Activated CD4-positive, alpha-beta T cell treated with anti-CD3 and anti-CD28 coated beads, Interleukin-10, Interleukin-2, amounts not matched to agents 100 ng/mL and 50 ng/mL, durations not matched to agents 16 hours and 8 hours (primary cell): ENCODE data around the gene DPP7.
"Not testable (repeated sequence)": the region's sequence is repeated elsewhere in the genome, so short reads cannot be mapped to it uniquely, and the experiment has no call there.

ENCODE experiments used
- DNase-seq: peaks from one replicate; pipeline ENCODE4 v3.0.0-alpha.2; 2020

The DPP7 gene

DNA sequence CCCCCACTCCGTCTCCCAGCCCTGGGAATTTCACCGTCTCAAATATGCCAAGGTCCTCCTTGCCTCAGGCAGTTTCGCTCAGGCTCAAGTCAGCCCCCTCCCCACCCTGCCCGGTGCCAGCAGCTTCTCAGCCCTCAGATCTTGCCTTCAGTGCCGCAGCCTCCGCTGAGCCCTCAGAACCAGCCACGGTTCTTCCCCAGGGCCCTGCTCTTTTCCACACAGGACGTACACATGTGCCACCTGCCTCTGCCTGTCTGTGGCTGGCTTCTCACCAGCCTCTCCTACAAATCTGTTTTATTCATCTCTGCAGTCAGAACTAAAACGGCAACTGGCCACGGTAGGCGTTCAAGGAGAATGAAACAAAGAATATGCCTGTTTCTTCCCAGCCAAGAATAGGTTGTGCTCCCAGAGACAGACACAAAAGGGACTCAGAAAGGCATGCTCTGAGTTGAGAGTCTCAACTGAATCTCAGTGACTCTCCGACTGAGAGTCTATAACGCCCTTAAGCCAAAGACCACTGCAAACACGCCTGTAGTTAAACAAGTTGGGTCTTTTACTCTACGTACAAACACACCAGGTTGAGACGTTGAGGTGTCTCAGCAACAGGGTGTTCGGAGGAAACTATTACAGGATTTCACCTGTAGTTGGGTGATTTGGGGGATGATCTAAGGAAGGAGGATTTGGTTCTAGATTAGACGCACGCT, 13.8 kb upstream of the DPP7 start:
- DNase-seq: peak; percentile 54

DNA sequence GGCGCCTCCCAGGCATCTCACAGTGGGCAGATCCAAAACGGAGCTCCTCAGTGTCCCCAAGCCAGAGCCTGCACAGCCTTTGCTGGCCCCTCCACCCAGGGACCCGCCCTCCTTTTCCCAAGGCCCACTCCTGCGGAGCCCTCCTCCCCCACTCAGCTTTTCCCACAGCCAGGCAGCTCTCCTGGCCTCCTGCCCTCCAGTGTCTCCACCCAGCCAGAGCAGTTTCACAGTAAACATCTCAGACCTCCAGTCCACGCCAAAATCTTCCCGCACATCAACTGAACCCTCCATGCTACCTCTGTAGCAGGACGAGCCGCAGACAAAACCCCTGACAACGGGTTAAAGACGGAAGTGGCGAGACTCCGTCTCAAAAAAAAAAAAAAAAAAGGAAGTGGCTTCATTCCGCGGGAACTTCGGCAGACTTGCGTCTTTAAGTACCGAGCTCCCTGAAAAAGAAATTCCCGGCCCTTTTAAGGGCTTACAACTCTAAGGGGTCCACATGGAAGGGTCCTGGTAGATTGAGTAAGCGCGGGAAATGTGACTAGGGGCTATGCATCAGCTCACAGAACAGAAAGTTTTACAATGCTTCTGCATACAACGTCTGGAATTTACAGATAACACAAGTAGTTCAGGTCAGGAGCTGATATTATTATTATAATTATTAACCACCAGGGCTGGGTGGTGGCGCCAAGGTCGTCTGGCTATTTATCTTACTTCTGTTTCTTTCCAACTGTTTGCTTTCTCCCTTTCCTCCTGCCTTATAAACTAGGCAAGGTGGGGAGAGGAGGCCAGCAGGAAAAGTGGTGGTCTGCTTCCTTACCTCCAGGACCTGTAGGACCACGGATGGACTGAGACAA, 13.0 kb upstream of the DPP7 start:
- peak; percentile 59 for DNase-seq

DNA sequence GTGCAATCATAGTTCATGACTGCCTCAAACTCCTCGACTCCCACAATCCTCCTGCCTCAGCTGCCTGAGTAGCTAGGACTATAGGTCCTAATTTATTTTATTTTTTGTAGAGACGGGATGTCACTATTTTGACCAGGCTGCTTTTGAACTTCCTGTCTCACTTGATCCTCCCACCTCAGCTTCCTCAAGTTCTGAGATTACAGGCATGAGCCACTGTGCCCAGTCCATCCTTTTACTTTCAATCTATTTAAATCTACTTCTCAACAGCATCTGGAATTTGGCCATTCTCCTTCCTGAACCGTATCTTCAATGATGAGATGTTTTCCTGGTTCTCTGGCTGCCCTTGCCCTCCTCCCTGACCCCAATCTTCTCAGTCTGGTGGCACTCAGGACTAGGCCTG, 12.3 kb upstream of the DPP7 start:
- DNase-seq: no peak

DNA sequence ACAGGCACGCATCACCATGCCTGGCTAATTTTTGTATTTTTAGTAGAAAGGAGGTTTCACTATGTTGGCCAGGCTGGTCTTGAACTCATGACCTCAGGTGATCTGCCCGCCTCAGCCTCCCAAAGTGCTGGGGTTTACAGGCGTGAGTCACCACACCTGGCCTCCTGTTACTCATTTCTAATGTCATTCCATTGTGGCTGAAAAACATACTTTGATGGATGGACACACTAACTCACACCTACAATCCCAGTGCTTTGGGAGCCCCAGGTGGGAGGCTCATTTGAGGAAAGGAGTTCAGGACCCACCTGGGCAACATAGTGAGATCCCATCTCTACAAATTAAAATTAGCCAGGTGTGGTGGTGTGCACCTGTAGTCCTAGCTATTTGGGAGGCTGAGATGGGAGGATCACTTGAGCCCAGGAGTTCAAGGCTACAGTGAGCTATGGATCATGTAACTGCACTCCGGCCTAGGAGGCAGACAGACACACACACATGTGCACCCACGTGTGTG, 9.5 kb upstream of the DPP7 start:
- not testable (repeated sequence) for DNase-seq

DNA sequence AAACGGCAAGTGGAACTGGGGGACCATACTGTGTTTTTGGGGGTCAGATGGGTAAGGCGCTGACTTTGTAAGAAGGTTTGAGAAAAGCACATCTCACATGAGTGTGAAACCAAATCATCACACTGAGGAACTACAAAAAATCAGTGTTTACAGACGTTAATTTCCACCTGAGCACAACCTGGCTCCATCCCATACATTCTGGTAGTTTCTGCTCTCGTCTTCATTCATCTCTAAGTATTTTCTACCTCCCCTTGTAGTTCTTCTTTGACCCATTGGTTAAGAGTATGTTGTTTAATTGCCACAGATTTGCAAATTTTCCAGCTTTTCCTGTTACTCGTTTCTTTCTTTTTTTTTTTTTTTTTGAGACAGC, 8.9 kb upstream of the DPP7 start:
- no peak for DNase-seq

DNA sequence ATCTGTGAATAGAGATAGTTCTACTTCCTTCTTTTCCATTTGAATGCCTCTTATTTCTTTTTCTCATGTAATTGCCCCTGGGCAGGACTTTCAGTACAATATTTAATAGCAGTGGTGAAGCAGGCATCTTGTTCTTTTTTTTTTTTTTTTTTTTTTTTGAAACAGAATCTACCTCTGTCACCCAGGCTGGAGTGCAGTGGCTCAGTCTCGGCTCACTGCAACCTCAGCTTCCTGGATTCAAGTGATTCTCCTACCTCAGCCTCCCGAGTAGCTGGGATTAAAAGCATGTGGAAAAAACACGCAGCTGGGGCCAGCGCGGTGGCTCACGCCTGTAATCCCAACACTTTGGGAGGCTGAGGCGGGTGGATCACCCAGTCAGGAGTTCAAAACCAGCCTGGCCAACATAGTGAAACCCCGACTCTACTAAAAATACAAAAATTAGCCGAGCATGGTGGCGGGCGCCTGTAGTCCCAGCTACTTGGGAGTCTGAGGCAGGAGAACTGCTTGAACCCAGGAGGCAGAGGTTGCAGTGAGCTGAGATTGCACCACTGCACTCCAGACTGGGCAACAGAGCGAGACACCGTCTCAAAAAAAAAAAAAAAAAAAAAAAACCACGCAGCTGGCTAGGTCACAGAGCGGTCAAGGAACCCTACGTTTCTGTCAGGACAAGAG, 8.4 kb upstream of the DPP7 start:
- not testable (repeated sequence) for DNase-seq

DNA sequence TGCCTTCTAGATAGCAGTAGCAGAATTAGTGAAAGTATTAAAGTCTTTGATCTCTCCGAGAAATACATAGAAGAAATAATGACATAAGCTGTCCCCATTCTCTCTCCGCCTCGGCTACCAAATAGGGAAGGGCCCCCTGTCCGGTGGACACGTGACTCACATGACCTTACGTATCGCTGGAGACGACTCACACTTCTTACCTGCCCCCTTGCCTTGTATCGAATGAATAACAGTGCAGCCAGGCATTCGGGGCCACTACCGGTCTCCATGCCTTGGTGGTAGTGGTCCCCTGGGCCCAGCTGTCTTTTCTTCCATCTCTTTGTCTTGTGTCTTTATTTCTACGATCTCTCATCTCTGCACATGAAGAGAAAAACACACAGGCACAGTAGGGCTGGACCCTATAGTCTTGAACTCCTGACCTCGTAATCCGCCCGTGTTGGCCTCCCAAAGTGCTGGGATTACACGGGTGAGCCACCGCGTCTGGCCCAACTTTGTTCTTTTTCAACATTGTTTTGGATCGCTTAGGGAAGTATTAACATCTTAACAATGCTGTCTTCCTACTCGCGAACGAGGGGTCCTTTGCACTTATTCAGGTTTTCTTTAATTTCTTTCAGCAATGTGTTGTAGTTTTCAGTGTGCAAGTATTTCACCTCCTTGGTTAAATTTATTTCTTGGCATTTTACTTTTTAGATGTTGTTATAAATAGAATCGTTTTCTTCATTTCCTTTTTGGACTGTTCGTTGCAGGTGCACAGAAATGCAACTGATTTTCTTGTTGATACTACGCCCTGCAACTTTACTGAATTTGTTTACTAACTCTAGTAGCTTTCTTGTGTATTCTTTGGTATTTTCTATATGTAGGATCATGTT, 7.6 kb upstream of the DPP7 start:
- DNase-seq: not testable (repeated sequence)

DNA sequence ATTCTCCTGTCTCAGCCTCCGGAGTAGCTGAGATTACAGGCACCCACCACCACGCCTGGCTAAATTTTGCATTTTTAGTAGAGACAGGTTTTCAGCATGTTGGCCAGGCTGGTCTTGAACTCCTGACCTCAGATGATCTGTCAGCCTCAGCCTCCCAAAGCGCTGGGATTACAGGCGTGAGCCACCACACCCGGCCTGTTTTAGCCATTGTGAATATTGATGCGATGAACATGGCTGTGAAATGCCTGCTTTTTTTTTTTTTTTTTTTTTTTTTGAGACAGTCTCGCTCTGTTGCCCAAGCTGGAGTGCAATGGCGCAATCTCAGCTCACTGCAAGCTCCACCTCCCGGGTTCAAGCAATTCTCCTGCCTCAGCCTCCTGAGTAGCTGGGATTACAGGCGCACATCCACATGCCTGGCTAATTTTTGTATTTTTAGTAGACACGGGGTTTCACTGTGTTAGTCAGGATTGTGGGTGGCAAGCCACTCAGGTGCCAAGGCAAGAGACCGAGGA, 3.6 kb upstream of the DPP7 start:
- DNase-seq: not testable (repeated sequence)

DNA sequence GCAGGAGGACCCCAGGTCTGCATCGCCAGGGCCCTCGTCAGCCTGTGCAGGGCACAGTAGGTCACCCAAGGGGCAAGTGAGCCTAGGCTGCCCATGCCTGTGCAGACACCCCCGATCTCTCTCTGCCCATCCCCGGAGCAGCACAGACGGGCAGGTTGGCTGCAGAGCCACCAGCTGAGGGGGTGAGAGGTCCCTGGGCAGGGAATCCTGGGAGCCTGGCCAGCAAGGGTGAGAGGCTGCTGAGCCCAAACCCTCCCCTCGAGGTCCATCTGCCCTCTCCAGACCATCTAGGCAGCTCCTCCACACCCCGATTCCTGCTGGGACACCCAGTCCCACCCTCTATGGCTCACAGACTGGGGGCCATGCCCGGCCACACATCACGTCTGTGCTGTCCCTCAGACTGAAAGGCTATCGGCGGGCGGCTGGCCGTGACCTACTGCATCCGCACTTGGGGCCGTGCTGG, 2.8 kb upstream of the DPP7 start:
- no peak for DNase-seq

DNA sequence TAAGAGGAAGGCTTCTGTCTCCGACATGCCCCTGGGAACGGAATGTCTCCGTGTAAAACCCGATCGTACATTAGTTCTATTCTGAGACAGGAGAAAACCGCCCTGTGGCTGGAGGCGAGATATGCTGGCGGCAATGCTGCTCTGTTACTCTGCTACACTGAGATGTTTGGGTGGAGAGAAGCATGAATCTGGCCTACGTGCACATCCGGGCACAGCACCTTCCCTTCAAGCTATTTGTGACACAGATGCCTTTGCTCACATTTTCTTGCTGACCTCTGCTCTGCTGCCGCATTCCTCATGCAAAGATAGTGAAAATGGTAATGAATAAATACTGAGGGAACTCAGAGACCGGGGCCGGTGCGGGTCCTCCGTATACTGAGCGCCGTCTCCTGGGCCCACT, 2.2 kb upstream of the DPP7 start:
- DNase-seq: no peak

DNA sequence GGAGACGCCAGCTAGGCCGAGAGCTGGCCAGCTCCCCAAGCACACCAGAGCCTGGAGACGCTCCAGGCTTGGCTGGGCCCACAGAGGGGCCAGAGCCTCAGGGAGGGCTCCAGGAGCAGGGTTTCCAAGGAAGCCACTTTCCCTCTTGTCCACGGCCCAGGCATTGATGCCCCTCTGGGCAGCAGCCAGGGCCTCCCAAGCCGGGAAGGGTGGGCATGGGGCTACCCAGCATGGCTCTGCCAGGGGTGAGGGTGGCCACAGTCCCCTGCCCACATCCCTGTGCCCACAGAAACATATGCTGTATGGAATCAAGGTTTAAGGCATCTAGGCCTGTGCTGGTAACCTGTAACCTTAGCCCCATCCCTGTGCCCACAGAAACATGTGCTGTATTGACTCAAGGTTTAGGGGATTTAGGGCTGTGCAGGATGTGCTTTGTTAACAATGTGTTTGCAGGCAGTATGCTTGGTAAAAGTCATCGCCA, 1.5 kb upstream of the DPP7 start:
- DNase-seq: no peak

DNA sequence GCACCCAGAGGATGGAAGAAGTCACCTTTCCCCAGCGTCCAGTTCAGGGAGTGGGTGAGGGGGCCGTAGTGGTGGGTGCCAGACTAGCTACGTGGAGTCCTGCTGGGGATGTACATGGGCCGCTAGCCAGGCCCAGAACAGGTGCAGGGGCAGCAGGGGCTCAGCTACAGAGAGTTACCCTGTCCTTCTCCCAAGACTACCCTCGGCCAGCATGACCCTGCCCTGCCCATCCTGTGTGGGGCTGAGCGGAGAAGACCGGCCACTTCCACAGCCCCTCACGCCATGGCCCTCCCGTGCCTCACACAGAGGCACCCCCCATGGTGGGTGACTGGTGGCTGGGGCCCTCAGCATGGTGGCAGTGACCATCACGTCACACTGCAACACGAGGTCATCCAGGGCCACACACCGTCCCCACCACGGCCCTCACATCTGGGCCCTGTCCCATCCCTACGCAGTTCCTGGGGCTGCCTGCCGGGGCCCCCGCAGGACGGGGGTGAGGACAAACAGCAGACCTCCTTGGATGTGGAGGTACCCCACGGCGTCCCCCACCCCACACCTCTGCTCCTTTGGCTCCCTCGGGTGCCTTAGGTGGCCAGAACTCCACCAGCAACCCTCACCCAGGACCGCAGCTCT, 977 bp upstream of the DPP7 start:
- DNase-seq: no peak

DNA sequence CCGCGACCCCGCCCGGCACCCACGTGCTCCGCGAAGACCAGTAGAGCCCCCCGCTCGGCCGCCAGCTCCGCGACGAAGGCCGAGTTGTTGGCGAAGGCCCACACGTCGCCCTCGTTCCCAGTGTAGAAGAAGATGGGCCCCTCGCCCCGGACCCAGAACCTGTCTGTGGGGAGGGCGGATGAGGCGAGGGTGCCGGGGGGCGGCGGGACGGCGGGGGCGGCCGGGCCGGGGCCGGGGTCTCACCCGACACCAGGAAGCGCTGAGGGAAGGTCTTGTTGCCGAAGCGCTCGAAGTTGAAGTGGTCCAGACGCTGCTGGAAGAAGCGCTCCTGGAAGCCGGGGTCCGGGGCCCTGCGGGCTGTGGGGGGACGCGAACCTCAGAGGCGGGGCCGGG, 317 bp downstream of the DPP7 start:
- no peak for DNase-seq

DNA sequence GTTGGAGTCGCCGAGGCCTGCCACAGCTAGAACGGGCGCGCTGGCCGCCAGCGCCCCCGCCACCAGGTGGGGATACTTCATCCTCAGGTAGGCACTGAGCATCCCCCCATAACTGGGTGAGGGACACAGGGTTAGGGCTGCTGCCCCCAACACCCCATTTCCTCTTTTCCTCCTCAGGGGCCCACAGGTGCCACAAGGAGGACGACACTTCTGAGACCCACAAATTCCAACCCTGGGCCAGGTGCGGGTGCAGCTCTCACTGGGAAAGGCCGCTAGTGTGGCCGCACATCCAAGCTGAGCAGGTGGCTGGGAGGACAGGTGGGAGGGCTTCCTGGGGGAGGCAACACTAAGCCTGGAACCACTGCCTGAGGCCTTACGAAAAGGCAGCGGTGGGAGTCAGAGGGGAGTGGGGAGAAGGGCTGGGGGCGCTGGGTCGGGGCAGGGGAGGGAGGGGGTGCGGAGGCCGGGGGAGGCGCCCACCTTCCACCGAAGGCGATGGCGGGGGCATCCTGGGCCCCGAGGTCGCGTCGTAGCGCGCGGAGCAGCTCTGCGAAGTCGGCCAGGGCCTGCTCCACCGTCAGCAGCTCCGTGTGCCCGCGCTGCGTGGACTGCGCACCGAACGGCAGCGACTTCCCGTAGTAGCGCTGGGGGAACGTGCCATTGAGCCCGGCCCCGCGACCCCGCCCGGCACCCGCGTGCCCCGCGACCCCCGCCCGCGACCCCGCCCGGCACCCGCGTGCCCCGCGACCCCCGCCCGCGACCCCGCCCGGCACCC, 961 bp downstream of the DPP7 start:
- DNase-seq: peak; percentile 37

DNA sequence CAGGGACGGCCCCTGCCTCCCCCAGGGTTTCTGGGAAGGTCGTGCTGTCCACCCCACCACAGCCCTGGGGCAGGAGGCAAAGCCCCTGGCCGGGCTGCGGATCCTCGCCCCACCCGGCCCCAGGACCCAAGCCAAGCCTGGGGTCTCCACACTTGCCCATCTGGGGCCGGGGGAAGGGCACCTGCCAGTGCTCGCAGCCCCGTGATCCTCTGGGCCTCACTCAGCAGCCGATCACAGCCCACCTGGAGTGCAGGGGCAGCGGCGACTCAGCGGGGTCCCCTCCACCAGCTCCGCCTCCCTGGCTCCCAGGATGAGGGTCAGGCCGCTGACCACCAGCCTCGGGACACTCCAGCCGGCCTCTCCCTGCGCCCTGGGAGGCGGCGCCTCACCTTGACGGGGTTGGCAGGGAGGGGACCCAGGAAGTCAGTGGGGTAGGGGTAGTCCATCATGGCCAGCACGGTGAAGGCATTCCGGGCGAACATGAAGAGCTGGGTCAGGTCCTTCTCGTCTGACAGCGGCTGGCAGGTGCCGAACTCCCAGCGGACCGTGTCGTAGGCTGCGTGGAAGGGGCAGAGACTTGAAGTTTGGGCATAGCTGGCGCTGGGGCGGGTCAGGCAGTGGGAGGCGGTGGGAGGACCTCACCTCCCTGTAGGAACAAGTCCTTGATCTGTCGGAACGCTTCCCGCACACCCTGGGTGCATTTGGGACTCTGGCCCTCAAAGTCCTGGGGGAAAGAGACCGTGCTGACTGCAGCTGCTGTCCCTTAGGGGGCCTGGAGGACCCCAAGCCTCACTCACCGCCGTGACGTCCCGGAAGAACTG, 1.8 kb downstream of the DPP7 start:
- DNase-seq: no peak

DNA sequence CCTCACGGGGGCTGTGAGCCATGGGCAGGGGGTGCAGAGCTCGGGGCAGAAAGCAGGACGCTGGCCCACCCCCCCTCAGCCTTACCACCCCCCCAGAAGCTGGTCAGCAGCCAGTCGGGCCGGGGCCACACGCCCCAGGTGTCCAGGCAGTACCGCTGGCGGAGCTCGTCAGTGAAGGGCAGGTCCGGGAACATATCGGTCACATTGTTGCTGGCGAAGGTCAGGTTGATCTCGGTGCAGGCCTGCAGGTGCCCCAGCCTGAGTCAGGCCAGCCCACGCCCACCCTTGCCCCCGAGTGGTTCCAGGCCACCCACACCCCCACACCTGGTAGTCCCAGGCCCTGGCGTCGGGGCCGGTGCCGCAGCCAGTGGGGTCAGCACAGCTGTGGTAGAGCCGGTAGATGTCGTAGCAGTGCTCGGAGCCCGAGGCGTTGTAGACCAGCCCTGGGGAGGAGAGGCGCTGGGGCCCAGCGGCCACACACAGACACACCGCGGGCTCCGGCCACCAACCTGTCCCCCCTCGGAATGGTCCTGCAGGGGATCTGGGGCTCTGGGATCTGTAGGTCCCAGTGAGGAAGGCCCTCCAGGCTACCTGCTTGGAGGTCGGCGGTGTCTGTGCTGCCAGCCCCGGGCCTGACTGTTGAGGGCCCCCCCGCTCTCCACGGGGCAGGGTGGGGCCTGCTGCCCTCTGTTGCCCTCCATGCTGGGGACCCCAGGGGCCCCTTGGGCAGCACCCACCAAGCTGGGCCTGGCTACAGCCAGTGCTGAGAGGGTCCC, 2.6 kb downstream of the DPP7 start:
- no peak for DNase-seq

DNA sequence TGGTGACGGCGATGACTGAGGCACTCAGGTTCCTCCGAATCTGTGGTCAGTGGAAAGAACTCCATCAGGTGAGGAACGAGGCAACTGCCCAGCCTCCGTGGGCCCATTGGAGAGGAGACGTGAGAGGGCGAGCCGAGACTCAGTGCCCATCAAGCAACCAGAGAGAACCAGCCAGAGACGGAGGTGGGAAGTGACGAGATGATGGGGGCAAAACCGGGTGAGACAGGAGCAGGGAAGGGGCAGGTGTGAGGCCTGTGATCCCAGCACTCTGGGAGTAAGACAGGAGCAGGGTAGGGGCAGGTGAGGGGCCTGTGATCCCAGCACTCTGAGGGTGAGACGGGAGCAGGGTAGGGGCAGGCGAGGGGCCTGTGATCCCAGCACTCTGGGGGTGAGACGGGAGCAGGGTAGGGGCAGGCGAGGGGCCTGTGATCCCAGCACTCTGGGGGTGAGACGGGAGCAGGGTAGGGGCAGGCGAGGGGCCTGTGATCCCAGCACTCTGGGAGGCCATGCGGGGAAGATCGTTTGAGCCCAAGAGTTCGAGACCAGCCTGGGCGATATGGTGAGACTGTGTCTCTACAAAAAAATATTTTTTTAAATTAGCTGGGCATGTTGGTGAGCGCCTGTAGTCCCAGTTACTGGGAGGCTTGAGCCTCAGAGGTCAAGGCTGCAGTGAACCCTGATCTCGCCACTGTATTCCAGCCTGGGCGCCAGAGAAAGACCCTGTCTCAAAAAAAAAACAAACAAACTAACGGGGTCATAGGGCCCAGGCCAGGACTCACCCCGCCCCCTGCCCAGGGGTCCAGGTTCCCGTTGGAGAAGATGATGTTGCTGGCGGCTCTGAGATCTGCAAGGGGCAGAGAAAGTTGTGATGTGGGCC, 3.4 kb downstream of the DPP7 start:
- no peak for DNase-seq
